Endothelial cell of hepatic sinusoid (primary cell): ENCODE measurements around the gene AGAP1.

Experiments used
- in situ Hi-C: cut with HindIII; loops from 2 replicates; pipeline ENCODE4 v1.10.0; 2017; ENCODE audit warnings: low sequenced_read_pairs

AGAP1 gene

DNA sequence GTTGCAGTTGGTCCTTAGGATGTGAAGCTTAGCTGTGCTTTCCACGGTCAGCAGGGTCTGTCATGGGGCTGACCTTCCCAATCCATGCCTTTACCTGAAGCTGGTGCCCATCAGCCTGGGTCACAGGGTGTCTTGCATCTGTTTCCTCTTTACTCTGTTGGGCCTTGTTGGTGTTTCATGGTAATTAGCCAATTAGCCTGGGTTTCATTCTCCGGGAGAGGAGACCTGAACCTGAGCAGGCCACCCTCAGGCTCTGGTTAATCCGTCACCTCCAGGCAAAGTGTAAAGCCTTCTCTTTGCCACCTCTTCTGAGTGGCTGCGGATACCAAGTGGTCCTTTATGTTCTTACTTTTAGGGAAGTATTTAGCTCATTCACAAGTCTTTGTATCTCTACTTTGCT lies 534.2 kb downstream of the AGAP1 start:
- in situ Hi-C loops, result no loop called here

DNA sequence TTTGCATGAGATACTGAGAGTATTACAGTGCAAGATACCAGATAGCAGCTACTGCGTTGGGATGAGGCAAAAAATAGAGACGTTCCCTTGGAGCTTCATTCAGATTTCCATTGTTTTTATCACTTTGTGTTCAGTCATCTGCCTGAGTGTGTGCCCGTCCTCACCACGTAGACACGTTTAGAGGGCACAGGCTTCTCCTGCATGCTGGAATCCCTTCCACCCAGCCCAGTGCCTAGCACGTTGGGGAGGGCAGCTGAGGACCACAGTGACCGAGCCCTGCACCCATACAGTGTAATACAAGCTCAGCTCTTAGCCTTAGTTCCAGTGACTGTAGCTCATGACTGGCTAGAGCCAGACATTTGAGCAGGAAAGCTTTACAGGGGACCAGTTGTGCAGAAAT lies 539.6 kb downstream of the AGAP1 start:
- in situ Hi-C loops, result loop anchor here (5.0 kb wide), 2 partner anchors 49 to 89 kb away; no protein-coding TSS in a partner anchor

GRCh38 chr2:236034974-236035373 lies 541.1 kb downstream of the AGAP1 start:
- in situ Hi-C loops, result loop anchor here (5.0 kb wide), 2 partner anchors 47 to 87 kb away; no protein-coding TSS in a partner anchor

DNA sequence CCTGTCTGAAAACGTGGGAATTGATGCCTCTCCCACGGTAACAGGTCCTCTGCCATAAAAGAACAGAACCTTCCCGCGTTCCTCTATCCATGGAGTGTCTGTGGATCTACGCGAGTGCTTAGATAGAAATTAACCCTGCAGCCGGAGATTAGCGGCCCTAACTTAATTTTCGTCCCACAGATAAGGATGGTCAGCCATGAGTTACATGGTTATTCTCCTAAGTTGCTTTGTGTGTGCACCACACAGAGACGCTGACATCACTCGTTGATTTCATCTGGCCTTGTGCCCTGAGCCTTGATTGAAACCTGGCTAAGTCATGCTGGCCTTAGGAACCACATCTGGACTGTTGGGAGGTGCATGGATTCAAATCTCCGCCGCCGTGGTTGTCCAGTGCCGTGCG lies 542.2 kb downstream of the AGAP1 start:
- in situ Hi-C loops, result no loop called here

DNA sequence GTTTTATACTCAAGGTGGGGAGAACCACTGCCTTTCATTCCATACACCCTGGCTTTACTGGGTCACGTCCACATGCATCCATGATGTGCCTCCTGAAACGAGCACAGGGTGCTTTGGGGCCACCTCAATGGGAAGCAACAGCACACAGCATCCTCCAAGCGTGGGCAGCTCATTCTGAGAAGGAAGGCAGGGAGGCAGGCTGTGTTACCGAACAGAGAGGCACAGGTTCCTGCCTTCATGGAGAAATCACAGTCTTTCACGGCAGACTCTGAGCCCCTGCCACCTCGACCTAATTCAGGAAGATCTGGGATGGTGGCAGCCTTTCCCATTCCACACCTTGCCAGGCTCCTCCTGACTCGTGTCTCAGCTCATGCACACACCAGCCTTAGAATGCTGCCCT lies 544.3 kb downstream of the AGAP1 start:
- in situ Hi-C loops, result no loop called here

GRCh38 chr2:236040600-236041328 lies 546.9 kb downstream of the AGAP1 start:
- in situ Hi-C loops, result no loop called here

GRCh38 chr2:236041616-236042015 lies 547.8 kb downstream of the AGAP1 start:
- in situ Hi-C loops, result no loop called here

GRCh38 chr2:236042087-236042486 lies 548.2 kb downstream of the AGAP1 start:
- in situ Hi-C loops, result no loop called here

GRCh38 chr2:236044191-236044590 lies 550.3 kb downstream of the AGAP1 start:
- in situ Hi-C loops, result no loop called here

GRCh38 chr2:236045251-236046235 lies 551.7 kb downstream of the AGAP1 start:
- in situ Hi-C loops, result no loop called here

DNA sequence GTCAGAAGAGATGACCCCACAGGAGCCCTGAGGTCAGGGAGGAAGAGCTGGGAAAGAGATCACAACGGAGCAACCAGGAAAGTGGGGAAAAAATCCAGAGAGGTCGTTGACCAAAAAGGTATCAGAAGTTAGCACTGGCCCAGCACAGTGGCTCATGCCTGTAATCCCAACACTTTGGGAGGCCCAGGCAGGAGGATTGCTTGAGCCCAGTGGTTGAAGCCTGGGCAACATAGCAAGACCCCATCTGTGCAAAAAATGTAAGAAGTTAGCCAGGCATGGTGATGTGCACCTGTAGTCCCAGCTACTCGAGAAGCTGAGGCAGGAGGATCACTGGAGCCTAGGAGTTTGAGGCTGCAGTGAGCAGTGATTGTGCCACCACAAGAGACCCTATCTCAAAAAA lies 552.9 kb downstream of the AGAP1 start:
- in situ Hi-C loops, result no loop called here

- in situ Hi-C loops, result no loop called here
Measured at GRCh38 chr2:236047176-236047575, 553.3 kb downstream of the AGAP1 start.

- in situ Hi-C loops, result no loop called here
Measured at GRCh38 chr2:236047886-236048540, 554.2 kb downstream of the AGAP1 start.

- in situ Hi-C loops, result no loop called here
Measured at GRCh38 chr2:236049981-236050380, 556.1 kb downstream of the AGAP1 start.

- in situ Hi-C loops, result no loop called here
Measured at GRCh38 chr2:236051351-236051750, 557.5 kb downstream of the AGAP1 start.

DNA sequence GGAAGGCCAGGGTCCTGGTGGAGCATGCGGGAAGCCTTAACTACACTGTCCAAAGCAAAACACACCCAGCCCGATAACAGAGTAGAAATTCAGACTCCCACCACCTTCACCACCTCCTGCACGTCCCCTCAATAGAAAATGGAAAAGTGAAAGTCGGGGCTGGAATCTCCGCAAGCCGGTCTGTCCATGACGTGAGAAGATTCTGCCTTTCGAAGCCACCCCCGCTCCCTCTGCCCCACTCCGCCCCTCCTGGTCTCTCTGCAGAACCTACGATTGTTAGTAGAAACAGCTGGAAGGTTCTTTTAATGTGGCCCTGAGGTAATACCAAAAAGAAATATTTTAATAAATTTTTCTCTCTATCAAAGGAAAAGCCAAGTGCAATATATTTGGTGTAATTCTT lies 558.0 kb downstream of the AGAP1 start:
- in situ Hi-C loops, result no loop called here

DNA sequence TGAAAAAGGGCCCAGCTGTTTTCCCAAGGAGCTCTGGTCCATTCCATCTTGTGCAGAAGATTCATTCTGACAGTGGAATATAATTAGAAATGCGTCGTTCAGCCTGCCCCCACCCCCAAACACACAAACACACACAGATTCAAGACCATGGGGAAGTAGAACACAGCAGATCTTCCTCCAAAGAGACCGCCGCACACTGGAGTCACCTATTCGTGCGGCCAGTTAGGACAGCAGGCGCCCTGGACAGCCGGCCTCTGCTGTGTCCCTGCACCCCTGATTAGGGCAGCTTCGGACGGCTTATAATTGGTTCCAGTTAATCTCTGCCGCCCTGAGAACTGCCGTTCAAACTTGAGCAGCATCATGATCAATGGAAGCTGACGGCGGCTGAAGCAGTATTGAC lies 558.4 kb downstream of the AGAP1 start:
- in situ Hi-C loops, result no loop called here

- in situ Hi-C loops, result no loop called here
Measured at GRCh38 chr2:236052926-236053821, 559.3 kb downstream of the AGAP1 start.

- in situ Hi-C loops, result no loop called here
Measured at GRCh38 chr2:236054125-236054524, 560.3 kb downstream of the AGAP1 start.

DNA sequence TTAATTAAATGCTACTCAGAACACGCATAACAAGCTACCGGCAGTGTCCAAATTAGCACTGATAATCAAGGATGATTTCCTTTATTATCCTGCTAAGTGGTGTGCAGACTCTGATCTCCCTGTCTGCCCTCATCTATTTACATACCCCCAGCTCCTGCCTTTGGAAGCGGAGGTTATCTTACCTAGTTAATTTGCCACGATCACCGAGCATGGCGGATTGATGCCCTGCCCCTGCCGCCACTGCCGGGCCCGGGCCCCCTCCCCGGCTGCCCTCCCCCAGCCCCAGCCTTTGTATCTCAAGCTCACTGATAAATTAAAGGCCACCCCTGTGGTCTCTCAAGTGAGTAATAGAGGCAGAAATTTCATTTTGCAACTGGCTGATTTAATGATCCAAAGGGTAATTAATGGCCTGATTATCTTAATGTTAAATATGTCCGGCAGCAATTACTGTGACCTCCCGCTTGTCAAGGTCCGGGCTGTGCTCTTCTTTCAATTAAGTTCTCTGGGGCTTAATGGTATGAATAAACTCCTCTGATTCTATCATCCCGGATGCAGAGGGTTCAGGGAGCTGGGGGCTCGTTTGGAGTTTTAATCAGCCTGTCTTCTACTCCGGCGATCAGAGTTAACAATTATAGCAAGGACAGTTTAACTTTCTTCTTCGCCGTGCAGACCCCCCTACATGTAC lies 560.9 kb downstream of the AGAP1 start:
- in situ Hi-C loops, result no loop called here
